Keratinocyte (primary cell): ENCODE data around the gene USP49. TPM values are rescaled to one million over a fixed set of nuclear protein-coding genes. Genes with fewer than 3 reads are reported as not detected.

Experiments
- DNase-seq: peaks from one replicate; pipeline ENCODE4 v3.0.0-alpha.2; 2011; ENCODE audit warnings: low read depth, missing footprints, low spot score
- FAIRE-seq: peaks from 2 replicates; lab custom pipeline; 2011; peaks lifted over from hg19 to GRCh38; lab: Jason Lieb, UNC
- H2AFZ ChIP-seq: 2 replicates; pipeline ENCODE4 v1.6.0; 2012; ENCODE audit warnings: low read length, control low read depth, inconsistent platforms; ENCODE audit not compliant: control insufficient read depth
- H3K27ac ChIP-seq: 2 replicates; pipeline ENCODE4 v1.5.1; 2011; ENCODE audit warnings: low read length; ENCODE audit not compliant: control insufficient read depth, insufficient read depth
- H3K27me3 ChIP-seq: 3 replicates; pipeline ENCODE4 v1.6.0; 2011; ENCODE audit warnings: low read length; ENCODE audit not compliant: control insufficient read depth, insufficient read depth; ENCODE audit errors: extremely low read depth
- H3K36me3 ChIP-seq, 2 experiments: 2 replicates in 1 of 2; 3 replicates in 1 of 2; pipeline ENCODE4 v1.5.1; 2011; ENCODE audit warnings: low read length in 2 of 2, mild to moderate bottlenecking in 1 of 2; ENCODE audit not compliant: control insufficient read depth in 2 of 2, insufficient read depth in 2 of 2; ENCODE audit errors: extremely low read depth in 1 of 2
- H3K4me1 ChIP-seq: 3 replicates; pipeline ENCODE4 v1.5.1; 2011; ENCODE audit warnings: low read length; ENCODE audit not compliant: control insufficient read depth, insufficient read depth; ENCODE audit errors: extremely low read depth
- H3K4me2 ChIP-seq: 3 replicates; pipeline ENCODE4 v1.6.0; 2011; ENCODE audit warnings: low read depth, low read length; ENCODE audit not compliant: control insufficient read depth, insufficient read depth; ENCODE audit errors: extremely low read depth
- H3K4me3 ChIP-seq, 3 experiments: fragments of 200-600 bp in 1 of 3; sonication (generic) in 1 of 3; 2 replicates in 2 of 3; 3 replicates in 1 of 3; pipeline ENCODE4 v1.5.1; 2011 to 2016; ENCODE audit warnings: low read length in 3 of 3, mild to moderate bottlenecking in 3 of 3, control low read depth in 2 of 3, inconsistent platforms in 1 of 3, low read depth in 1 of 3, mixed read lengths in 1 of 3, mixed run types in 1 of 3, moderate library complexity in 1 of 3; ENCODE audit not compliant: control insufficient read depth in 2 of 3, insufficient read depth in 2 of 3; ENCODE audit errors: extremely low read depth in 1 of 3
- H3K79me2 ChIP-seq: 2 replicates; pipeline ENCODE4 v1.6.0; 2012; ENCODE audit warnings: low read length; ENCODE audit not compliant: control insufficient read depth, insufficient read depth
- H3K9ac ChIP-seq: 3 replicates; pipeline ENCODE4 v1.6.0; 2011; ENCODE audit warnings: low read length; ENCODE audit not compliant: control insufficient read depth, insufficient read depth; ENCODE audit errors: extremely low read depth
- H3K9me1 ChIP-seq: 3 replicates; pipeline ENCODE4 v1.6.0; 2011; ENCODE audit warnings: low read length; ENCODE audit not compliant: control insufficient read depth, insufficient read depth; ENCODE audit errors: extremely low read depth
- H3K9me3 ChIP-seq: 2 replicates; pipeline ENCODE4 v1.5.1; 2012; ENCODE audit warnings: low read depth, low read length; ENCODE audit not compliant: control insufficient read depth
- H4K20me1 ChIP-seq: 3 replicates; pipeline ENCODE4 v1.6.0; 2011; ENCODE audit warnings: low read length; ENCODE audit not compliant: control insufficient read depth, insufficient read depth; ENCODE audit errors: extremely low read depth
- EZH2 ChIP-seq: IDR thresholded peaks from one replicate; pipeline ENCODE4 v1.6.1; 2012; ENCODE audit warnings: inconsistent platforms, mild to moderate bottlenecking, low read length, moderate library complexity
- dilution Hi-C: fragments of 300-500 bp; cut with MboI; formaldehyde crosslinking; loops from one replicate; pipeline ENCODE4 v1.7.0; 2020; ENCODE audit warnings: low sequenced_read_pairs; ENCODE audit not compliant: extremely low pct_ligation_motif_present
- polyA plus RNA-seq, 5 experiments: library from polyadenylated mRNA; depleted of rRNA in 3 of 5; stranded (reverse) in 3 of 5; stranded (forward) in 1 of 5; unstranded in 1 of 5; fragments of >200 nt; gene quantifications; 1 replicate in 1 of 5; 2 replicates in 3 of 5; 3 replicates in 1 of 5; pipeline versions ENCODE4 v1.2.1 to v1.2.3, GENCODE V29; 2011 to 2012; ENCODE audit warnings: missing spikeins in 2 of 5, low read depth in 1 of 5, low replicate concordance in 1 of 5
- TF ChIP-seq, protein P1 (sequence below), 3 experiments: IDR thresholded peaks in 1 of 3; conservative IDR thresholded peaks in 1 of 3; optimal IDR thresholded peaks in 1 of 3; 2 replicates in 2 of 3; 3 replicates in 1 of 3; pipeline versions ENCODE3 to v1.5.1; 2011; ENCODE audit warnings: low read length in 3 of 3, mild to moderate bottlenecking in 3 of 3, moderate library complexity in 2 of 3, control low read depth in 1 of 3, inconsistent platforms in 1 of 3; ENCODE audit not compliant: insufficient read depth in 2 of 3; ENCODE audit errors: extremely low read depth in 1 of 3

The USP49 gene
- polyA plus RNA-seq, 1 donor (not counting 4 experiments of a cell fraction or from before 2014, with no cell fraction given): 2.3 TPM

DNA sequence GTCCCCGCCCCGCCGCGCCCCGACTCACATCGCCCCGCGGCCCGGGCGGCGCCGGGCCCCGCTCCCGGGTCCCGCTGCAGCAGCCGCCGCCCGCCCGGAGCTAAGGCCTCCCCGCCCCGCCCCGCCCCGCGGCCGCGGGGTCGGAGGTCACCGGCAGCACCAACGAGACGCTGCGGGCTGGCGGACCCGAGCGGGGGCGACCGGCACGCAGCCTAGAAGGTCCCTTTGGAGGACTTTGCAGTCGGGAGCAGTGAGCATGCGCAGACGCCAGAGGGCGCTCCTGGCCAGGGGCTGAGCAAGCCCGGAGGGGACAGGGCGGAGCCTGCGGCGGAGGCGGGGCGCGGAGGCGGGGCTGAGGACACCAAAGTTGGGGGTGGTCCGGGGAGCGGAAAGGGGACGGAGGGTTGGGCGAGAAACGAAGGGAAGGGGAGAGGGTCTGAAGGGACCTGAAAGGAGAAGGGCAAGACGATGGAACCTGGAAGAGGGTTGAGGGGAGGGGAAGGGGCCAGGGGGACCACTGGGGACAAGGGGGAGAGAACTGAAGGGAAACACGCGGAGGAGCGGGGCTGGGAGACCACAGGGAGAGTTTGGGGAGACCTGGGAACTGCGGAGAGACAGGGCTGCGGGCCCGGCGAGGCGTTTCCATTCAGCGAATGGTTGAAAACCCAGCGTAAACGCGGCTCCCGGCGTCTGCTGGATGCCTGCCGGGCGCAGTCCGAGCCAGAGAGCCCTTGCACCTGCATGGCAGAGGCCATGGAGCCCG is 115.2 kb downstream of the USP49 start, which contains the start of gene FRS3:
FRS3 (minus strand) TSS at position 113 of the 763 bp plus-strand sequence. CDS start 2,913 bp downstream, outside the sequence.
- no peaks in the 10 kb centered on the region for H3K9me1 ChIP-seq
- peak within 1 kb of the TSS; percentile 66 for H3K9ac ChIP-seq
- H3K36me3 ChIP-seq: peaks cover 5 to 11% of the 10 kb centered on the region in 2 experiments
- peak within 1 kb of the TSS; percentile 61 for H2AFZ ChIP-seq
- no peaks in the 10 kb centered on the region for H3K9me3 ChIP-seq
- FAIRE-seq: no peak
- dilution Hi-C loops: no loop called here
- H3K27me3 ChIP-seq: no peaks in the 10 kb centered on the region
- peak within 1 kb of the TSS; percentile 90 for H3K4me2 ChIP-seq
- peaks cover 23% of the 10 kb centered on the region for H3K4me1 ChIP-seq
- no peaks in the 10 kb centered on the region for H4K20me1 ChIP-seq
- H3K79me2 ChIP-seq: no peaks in the 10 kb centered on the region
- peak within 1 kb of the TSS; percentile 56 to 79 (median 71) for H3K4me3 ChIP-seq
- no peak within 1 kb of the TSS for H3K27ac ChIP-seq
- TF ChIP-seq, protein P1, sequence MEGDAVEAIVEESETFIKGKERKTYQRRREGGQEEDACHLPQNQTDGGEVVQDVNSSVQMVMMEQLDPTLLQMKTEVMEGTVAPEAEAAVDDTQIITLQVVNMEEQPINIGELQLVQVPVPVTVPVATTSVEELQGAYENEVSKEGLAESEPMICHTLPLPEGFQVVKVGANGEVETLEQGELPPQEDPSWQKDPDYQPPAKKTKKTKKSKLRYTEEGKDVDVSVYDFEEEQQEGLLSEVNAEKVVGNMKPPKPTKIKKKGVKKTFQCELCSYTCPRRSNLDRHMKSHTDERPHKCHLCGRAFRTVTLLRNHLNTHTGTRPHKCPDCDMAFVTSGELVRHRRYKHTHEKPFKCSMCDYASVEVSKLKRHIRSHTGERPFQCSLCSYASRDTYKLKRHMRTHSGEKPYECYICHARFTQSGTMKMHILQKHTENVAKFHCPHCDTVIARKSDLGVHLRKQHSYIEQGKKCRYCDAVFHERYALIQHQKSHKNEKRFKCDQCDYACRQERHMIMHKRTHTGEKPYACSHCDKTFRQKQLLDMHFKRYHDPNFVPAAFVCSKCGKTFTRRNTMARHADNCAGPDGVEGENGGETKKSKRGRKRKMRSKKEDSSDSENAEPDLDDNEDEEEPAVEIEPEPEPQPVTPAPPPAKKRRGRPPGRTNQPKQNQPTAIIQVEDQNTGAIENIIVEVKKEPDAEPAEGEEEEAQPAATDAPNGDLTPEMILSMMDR (optimal IDR thresholded peaks at IDR 0.05 in 1 of 3, IDR thresholded peaks at IDR 0.05 in 1 of 3, conservative IDR thresholded peaks at IDR 0.05 in 1 of 3; ENCODE audit: extremely low read depth in 1 of 3, insufficient read depth in 2 of 3, low read length in 3 of 3): peak in 2 of 3 experiments; percentile 65 to 96
- no peak for TF ChIP-seq EZH2
- no peak for DNase-seq

GRCh38 chr6:41779336-41779735 is 115.8 kb downstream of the USP49 start:
- dilution Hi-C loops: no loop called here
- no peak for TF ChIP-seq EZH2
- TF ChIP-seq, protein P1 (optimal IDR thresholded peaks at IDR 0.05 in 1 of 3, IDR thresholded peaks at IDR 0.05 in 1 of 3, conservative IDR thresholded peaks at IDR 0.05 in 1 of 3; ENCODE audit: extremely low read depth in 1 of 3, insufficient read depth in 2 of 3, low read length in 3 of 3): no peak
- Histone ChIP-seq H3K4me1 (peaks cover 17% of the 10 kb centered on the region), H3K9me3 (no peaks in the 10 kb centered on the region), H3K9me1 (no peaks in the 10 kb centered on the region), H4K20me1 (no peaks in the 10 kb centered on the region), H3K79me2 (no peaks in the 10 kb centered on the region), H3K27me3 (no peaks in the 10 kb centered on the region), H3K36me3 (peaks cover 11 to 18% of the 10 kb centered on the region in 2 experiments), H3K4me3 (peak overlapping the region; percentile 56 to 75 (median 71)), H3K4me2 (peak overlapping the region; percentile 90), H3K27ac (no peak overlapping the region), H3K9ac (peak overlapping the region; percentile 66), H2AFZ (peak overlapping the region; percentile 39)
- no peak for FAIRE-seq
- DNase-seq: no peak
